GM19043 (cell line): ENCODE measurements around the gene CYP24A1.

Experiments used
- ATAC-seq: cut with Tn5 transposase; IDR thresholded peaks from one replicate; pipeline ENCODE4 v1.9.1; 2021; ENCODE audit warnings: low read depth; ENCODE audit not compliant: unreplicated experiment

Gene CYP24A1

GRCh38 chr20:54158856-54159418 is 14.8 kb downstream of the CYP24A1 start:
- ATAC-seq, result no peak

- ATAC-seq, result no peak
Observed at GRCh38 chr20:54158226-54158625, 15.6 kb downstream of the CYP24A1 start.

GRCh38 chr20:54156981-54157835 is 16.6 kb downstream of the CYP24A1 start:
- no peak for ATAC-seq

GRCh38 chr20:54156522-54156921 is 17.3 kb downstream of the CYP24A1 start:
- no peak for ATAC-seq

- no peak for ATAC-seq
Observed at GRCh38 chr20:54155736-54156317, 18.0 kb downstream of the CYP24A1 start.

GRCh38 chr20:54154439-54154838 is 19.3 kb downstream of the CYP24A1 start:
- no peak for ATAC-seq

- no peak for ATAC-seq
Observed at GRCh38 chr20:54153847-54154246, 19.9 kb downstream of the CYP24A1 start.

GRCh38 chr20:54153041-54153327 is 20.8 kb downstream of the CYP24A1 start:
- ATAC-seq, result no peak

GRCh38 chr20:54152227-54153040 is 21.4 kb downstream of the CYP24A1 start:
- no peak for ATAC-seq

GRCh38 chr20:54151511-54152226 is 22.1 kb downstream of the CYP24A1 start:
- no peak for ATAC-seq

GRCh38 chr20:54151075-54151439 is 22.7 kb downstream of the CYP24A1 start:
- ATAC-seq, result no peak

- no peak for ATAC-seq
Observed at GRCh38 chr20:54149765-54150264, 24.0 kb downstream of the CYP24A1 start.

- ATAC-seq, result no peak
Observed at GRCh38 chr20:54148947-54149764, 24.6 kb downstream of the CYP24A1 start.

- no peak for ATAC-seq
Observed at GRCh38 chr20:54146672-54147071, 27.1 kb downstream of the CYP24A1 start.

- no peak for ATAC-seq
Observed at GRCh38 chr20:54144847-54145414, 28.9 kb downstream of the CYP24A1 start.

GRCh38 chr20:54140927-54141566 is 32.7 kb downstream of the CYP24A1 start:
- no peak for ATAC-seq

GRCh38 chr20:54140486-54140885 is 33.3 kb downstream of the CYP24A1 start:
- ATAC-seq, result no peak

- ATAC-seq, result no peak
Observed at GRCh38 chr20:54140067-54140466, 33.7 kb downstream of the CYP24A1 start.

- ATAC-seq, result no peak
Observed at GRCh38 chr20:54139188-54139587, 34.6 kb downstream of the CYP24A1 start.
